ENCODE measurements around the gene ZNF595. TPM values are rescaled to one million over a fixed set of nuclear protein-coding genes. Genes with fewer than 3 reads are reported as not detected.

The ZNF595 gene
- total and polyA plus RNA-seq, 2 donors (not counting 1 experiment from before 2014, with no cell fraction given): 16.8 to 18.9 TPM

DNA sequence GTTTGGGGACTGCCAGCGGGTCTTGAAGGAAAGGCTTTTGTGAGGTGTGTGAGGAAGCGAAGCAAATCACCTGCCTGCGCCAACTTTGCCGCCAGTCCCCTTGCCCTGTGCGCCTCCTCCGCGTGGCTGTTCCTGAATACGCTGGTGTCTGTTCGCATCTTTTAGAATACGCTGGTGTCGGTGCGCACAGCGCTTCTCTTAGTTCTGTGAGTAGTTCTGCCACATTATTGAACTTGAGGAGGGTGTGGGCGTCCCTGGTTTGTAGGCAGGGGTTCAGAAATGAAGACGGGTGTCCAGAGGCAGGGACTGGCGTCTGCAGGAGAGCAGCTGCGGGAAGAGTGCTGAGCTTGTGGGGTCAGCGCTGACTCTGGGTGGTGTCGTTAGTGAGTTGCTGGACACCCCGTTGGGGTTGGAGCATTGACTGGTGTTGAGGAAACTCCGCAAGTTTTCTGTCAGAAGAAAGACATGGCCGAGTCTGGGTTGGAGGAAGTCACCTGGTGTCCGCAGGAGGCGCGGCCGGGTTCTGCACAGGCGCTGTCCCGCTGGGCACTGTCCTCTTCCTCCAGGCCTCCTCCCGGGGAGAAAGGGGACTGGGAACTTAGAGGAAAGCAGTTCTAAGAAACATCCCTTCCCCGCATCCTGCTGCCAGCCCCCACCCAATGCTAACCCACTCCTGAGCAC lies 72.1 kb downstream of the ZNF595 start:
- peaks cover 17 to 24% of the 10 kb centered on the region in 2 experiments for H3K36me3 ChIP-seq (replicated peaks in 1 of 2; ENCODE audit: control extremely low read depth in 1 of 2, control insufficient read depth in 1 of 2, extremely low read depth in 1 of 2, insufficient read depth in 2 of 2, low read length in 1 of 2)
- peak overlapping the region; percentile 89 for H2AFZ ChIP-seq (ENCODE audit: insufficient read depth, low read depth, low read length, poor library complexity, severe bottlenecking)
- Mint-ChIP-seq H3K4me1 (peaks cover 32% of the 10 kb centered on the region), H3K27ac (peak overlapping the region; percentile 98), H3K27me3 (no peaks in the 10 kb centered on the region), H3K4me3 (peak overlapping the region; percentile 97), H3K9me3 (ENCODE audit: insufficient read depth) (peaks cover 5% of the 10 kb centered on the region)
- H3K4me1 ChIP-seq (ENCODE audit: control insufficient read depth in 2 of 2, insufficient read depth in 2 of 2, low read length in 2 of 2): peaks cover 17 to 30% of the 10 kb centered on the region in 2 donors
- peaks cover 4% of the 10 kb centered on the region for H4K20me1 ChIP-seq (ENCODE audit: control insufficient read depth, insufficient read depth, low read length, poor library complexity, severe bottlenecking)
- ATAC-seq (ENCODE audit: low read depth) (no peak), DNase-seq (no peak)
- peak overlapping the region; percentile 79 for H3K4me2 ChIP-seq (replicated peaks; ENCODE audit: low read depth, low read length, poor library complexity, severe bottlenecking)
- no peak for TF ChIP-seq EZH2 (IDR thresholded peaks at IDR 0.05; ENCODE audit: borderline replicate concordance, insufficient read depth, low read depth, low read length, poor library complexity, severe bottlenecking)
- TF ChIP-seq, protein P1, sequence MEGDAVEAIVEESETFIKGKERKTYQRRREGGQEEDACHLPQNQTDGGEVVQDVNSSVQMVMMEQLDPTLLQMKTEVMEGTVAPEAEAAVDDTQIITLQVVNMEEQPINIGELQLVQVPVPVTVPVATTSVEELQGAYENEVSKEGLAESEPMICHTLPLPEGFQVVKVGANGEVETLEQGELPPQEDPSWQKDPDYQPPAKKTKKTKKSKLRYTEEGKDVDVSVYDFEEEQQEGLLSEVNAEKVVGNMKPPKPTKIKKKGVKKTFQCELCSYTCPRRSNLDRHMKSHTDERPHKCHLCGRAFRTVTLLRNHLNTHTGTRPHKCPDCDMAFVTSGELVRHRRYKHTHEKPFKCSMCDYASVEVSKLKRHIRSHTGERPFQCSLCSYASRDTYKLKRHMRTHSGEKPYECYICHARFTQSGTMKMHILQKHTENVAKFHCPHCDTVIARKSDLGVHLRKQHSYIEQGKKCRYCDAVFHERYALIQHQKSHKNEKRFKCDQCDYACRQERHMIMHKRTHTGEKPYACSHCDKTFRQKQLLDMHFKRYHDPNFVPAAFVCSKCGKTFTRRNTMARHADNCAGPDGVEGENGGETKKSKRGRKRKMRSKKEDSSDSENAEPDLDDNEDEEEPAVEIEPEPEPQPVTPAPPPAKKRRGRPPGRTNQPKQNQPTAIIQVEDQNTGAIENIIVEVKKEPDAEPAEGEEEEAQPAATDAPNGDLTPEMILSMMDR (IDR thresholded peaks at IDR 0.05): no peak
- no peaks in the 10 kb centered on the region for H3K27me3 ChIP-seq (replicated peaks in 1 of 4; ENCODE audit: control extremely low read depth in 1 of 4, control insufficient read depth in 3 of 4, insufficient read depth in 4 of 4, low read length in 3 of 4)
- H3K4me3 ChIP-seq (ENCODE audit: control extremely low read depth in 1 of 5, extremely low read depth in 1 of 5, insufficient read depth in 1 of 5, low read depth in 2 of 5, low read length in 4 of 5): peak overlapping the region; percentile 56 to 88 (median 80)
- ChIA-PET POLR2A (interaction anchor here (1.0 to 1.1 kb wide), 3 partner anchors 72 to 549 kb away, joined by 3 to 4 read pairs (median 3); partner anchors contain the start of genes ATP5ME, MYL5, ZNF141 and ZNF595), CTCF (interaction anchor here (1.5 to 2.6 kb wide), 3 partner anchors 10 to 209 kb away, joined by 3 to 10 read pairs (median 7); no protein-coding TSS in a partner anchor)
- peak overlapping the region; percentile 70 to 82 for H3K27ac ChIP-seq (ENCODE audit: low read length in 2 of 2)
- peaks cover 55% of the 10 kb centered on the region for H3K79me2 ChIP-seq (ENCODE audit: control insufficient read depth, insufficient read depth, low read length)
- intact Hi-C loops (cut with micrococcal nuclease): no loop called here
- WGBS (ENCODE audit: insufficient coverage): 2% methylated on average over 27 of the region's 30 CpGs
- peaks cover 15 to 57% (median 20%) of the 10 kb centered on the region in 3 donors for H3K9me3 ChIP-seq (ENCODE audit: control extremely low read depth in 1 of 3, control insufficient read depth in 2 of 3, insufficient read depth in 1 of 3, low read length in 2 of 3)
- H3K9ac ChIP-seq (ENCODE audit: low read length): peak overlapping the region; percentile 85

DNA sequence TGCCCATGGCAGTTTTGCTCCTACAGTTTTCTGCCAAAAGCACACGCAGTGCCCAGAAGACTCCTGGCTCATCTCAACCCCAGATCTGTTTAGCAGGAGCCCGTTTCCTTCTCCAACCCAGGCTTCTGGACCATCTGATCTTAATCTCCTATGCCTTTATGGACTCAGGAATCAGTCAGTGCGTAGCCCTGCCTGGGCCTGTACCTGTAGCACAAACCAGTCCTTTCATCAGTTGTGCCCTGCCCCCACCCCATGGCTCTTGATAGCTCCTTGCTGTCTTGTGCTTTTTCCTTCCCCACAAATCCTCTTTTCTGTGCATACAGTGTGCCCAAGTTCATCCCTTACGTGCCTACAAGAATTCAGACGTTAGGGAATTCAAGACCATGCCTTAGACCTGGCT lies 72.7 kb downstream of the ZNF595 start:
- H3K27ac Mint-ChIP-seq: peak overlapping the region; percentile 74
- peak overlapping the region in 1 of 2 donors; percentile 5 for H3K27ac ChIP-seq (ENCODE audit: low read length in 2 of 2)

More for the DNA sequence above, 72.7 kb downstream of the ZNF595 start:
- peaks cover 17 to 25% of the 10 kb centered on the region in 2 experiments for H3K36me3 ChIP-seq (replicated peaks in 1 of 2; ENCODE audit: control extremely low read depth in 1 of 2, control insufficient read depth in 1 of 2, extremely low read depth in 1 of 2, insufficient read depth in 2 of 2, low read length in 1 of 2)
- peak overlapping the region in 4 of 5 experiments; percentile 56 to 88 (median 75) for H3K4me3 ChIP-seq (ENCODE audit: control extremely low read depth in 1 of 5, extremely low read depth in 1 of 5, insufficient read depth in 1 of 5, low read depth in 2 of 5, low read length in 4 of 5)
- ChIA-PET POLR2A (no interaction called here), CTCF (interaction anchor here (2.6 kb wide), 1 partner anchor 9 kb away, joined by 10 read pairs; no protein-coding TSS in a partner anchor)
- peaks cover 61% of the 10 kb centered on the region for H3K79me2 ChIP-seq (ENCODE audit: control insufficient read depth, insufficient read depth, low read length)
- DNase-seq: no peak
- no peak for ATAC-seq (ENCODE audit: low read depth)
- intact Hi-C loops (cut with micrococcal nuclease): no loop called here
- WGBS (ENCODE audit: insufficient coverage): 57% methylated on average over 5 of the region's 5 CpGs
- H3K4me1 Mint-ChIP-seq: peaks cover 32% of the 10 kb centered on the region
- peak overlapping the region; percentile 89 for H2AFZ ChIP-seq (ENCODE audit: insufficient read depth, low read depth, low read length, poor library complexity, severe bottlenecking)
- peaks cover 4% of the 10 kb centered on the region for H4K20me1 ChIP-seq (ENCODE audit: control insufficient read depth, insufficient read depth, low read length, poor library complexity, severe bottlenecking)
- no peaks in the 10 kb centered on the region for H3K27me3 ChIP-seq (replicated peaks in 1 of 4; ENCODE audit: control extremely low read depth in 1 of 4, control insufficient read depth in 3 of 4, insufficient read depth in 4 of 4, low read length in 3 of 4)
- peaks cover 17 to 26% of the 10 kb centered on the region in 2 donors for H3K4me1 ChIP-seq (ENCODE audit: control insufficient read depth in 2 of 2, insufficient read depth in 2 of 2, low read length in 2 of 2)
- H3K9me3 Mint-ChIP-seq (ENCODE audit: insufficient read depth): peaks cover 5% of the 10 kb centered on the region
- peak overlapping the region; percentile 85 for H3K9ac ChIP-seq (ENCODE audit: low read length)
- no peak for TF ChIP-seq EZH2 (IDR thresholded peaks at IDR 0.05; ENCODE audit: borderline replicate concordance, insufficient read depth, low read depth, low read length, poor library complexity, severe bottlenecking)
- TF ChIP-seq, protein P1 (IDR thresholded peaks at IDR 0.05): no peak
- H3K4me3 Mint-ChIP-seq: peak overlapping the region; percentile 97
- peak overlapping the region; percentile 79 for H3K4me2 ChIP-seq (replicated peaks; ENCODE audit: low read depth, low read length, poor library complexity, severe bottlenecking)
- H3K9me3 ChIP-seq (ENCODE audit: control extremely low read depth in 1 of 3, control insufficient read depth in 2 of 3, insufficient read depth in 1 of 3, low read length in 2 of 3): peaks cover 15 to 56% (median 22%) of the 10 kb centered on the region in 3 donors
- no peaks in the 10 kb centered on the region for H3K27me3 Mint-ChIP-seq
